NOMO-1 treated with DMSO at 0.1 percent for 48 hours (cell line): ENCODE data around the gene CENPVL3.
"Not testable (repeated sequence)": the region's sequence is repeated elsewhere in the genome, so short reads cannot be mapped to it uniquely, and the experiment has no call there.

Source experiments
- DNase-seq: peaks from one replicate; lab custom pipeline; 2025; ENCODE audit not compliant: unreplicated experiment; lab: John Stamatoyannopoulos, UW

The CENPVL3 gene

DNA sequence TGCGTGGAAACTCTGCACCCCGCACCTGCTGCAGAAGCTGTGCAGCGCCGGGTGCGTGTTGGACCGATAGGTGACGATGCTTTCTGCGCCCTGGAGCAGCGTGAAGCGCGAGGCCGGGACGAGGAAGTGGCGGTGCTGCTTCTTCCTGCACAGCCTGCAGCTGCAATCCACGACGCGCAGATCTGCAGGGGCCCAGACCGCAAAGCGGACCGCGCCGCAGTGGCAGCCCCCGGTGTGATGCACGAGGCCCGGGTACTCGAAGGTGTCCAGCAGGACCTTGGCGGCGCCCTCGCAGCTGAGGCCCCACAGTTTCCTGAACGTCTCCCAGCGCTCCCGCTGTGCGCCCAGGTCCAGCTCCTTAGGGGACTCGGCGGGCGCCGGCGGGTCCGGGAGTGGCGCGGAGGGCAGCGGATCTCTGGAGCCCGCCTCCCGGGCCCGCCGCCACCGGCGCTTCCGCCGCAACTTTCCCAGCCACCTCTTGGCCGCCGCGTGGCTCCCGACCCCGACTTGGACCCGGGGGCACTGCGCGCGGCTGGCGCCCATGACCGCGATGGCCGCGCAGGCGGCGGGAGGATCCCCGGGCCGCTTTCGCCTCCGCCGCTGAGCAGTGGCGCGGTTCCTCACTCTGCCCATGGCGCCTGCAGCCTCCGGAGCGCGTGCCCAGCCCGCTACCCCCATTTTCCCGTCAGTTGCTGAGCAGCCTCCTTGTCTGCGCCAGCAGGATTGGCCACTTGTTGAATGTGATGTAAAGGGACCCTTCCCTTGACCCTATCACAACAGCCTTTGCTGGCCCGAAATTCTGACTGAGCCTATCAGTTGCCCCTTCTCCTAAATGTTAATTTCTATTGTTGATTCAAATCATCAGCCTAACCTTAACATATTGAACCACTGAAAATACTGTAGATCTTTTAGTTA, at the start of gene CENPVL3:
CENPVL3 (minus strand) TSS at position 672 of the 915 bp plus-strand sequence; CDS start at position 633, 39 bp downstream.
- not testable (repeated sequence) for DNase-seq

- no peak for DNase-seq
These were observed 47.3 kb upstream of the CENPVL3 start for GRCh38 chrX:51665981-51666380.

DNA sequence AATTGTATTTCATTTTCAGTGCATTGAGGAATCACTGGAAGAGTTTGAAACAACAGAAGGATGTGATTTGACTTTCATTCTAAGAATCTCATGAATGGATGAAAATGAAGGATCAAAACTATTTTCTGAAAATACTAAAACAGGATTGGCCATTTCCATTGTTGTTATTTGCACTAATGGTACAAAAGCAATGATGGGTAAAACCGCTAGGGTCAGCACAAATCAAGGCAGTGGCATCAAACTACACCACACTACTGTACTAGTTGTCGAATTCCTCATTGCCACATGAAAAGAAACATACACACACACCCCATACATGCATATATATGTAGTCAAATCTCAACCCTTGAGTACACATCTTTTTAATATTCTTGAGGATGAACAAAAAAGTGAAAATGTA, 24.7 kb upstream of the CENPVL3 start:
- DNase-seq: no peak

DNA sequence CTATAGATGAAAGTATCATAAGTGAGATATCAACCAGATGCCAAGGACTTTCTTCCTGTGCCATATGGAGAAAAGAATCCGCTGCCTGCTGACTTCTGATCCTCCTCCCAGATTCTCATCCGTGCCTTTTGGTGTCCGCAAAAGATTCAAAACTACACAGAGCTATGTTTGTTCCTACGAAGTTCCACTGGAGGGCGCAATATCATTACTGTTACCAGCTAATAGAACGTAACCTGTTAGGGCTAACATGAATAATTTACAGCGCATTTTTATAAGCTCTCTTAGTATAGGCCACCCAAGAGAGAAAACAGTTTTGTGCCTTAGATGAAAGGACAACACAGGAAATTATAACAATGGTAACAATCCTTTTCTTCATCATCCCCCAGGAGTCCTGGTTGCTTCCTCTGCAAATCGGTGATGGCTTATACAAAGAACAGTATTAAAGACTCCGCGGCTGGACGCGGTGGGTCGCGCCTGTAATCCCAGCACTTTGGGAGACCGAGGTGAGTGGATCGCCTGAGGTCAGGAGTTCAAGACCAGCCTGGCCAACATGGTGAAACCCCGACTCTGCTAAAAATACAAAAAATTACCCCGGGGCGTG, 22.8 kb upstream of the CENPVL3 start:
- DNase-seq: peak; percentile 8

DNA sequence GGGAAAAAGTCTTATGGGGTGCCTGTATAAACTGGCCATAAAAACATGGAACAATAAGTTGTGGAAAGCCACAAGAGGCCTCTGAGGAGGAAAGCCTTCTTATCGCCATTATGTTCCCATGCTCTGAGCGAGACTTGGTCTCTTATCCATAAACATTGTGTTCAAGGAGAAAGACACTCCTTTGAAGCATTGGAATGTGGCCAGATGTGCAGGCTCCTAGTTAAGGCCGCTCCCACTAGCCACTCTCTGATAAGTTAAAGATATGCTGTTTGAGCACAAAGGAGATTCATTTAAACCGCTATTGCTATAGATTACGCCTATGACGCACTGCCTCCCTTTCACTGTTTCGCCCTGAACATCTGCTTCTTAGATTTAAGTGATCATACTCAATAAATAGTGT, 17.8 kb upstream of the CENPVL3 start:
- DNase-seq: not testable (repeated sequence)

GRCh38 chrX:51614353-51615012, 4.2 kb downstream of the CENPVL3 start:
- peak; percentile 28 for DNase-seq

GRCh38 chrX:51608766-51609165, 9.9 kb downstream of the CENPVL3 start:
- DNase-seq: no peak

DNA sequence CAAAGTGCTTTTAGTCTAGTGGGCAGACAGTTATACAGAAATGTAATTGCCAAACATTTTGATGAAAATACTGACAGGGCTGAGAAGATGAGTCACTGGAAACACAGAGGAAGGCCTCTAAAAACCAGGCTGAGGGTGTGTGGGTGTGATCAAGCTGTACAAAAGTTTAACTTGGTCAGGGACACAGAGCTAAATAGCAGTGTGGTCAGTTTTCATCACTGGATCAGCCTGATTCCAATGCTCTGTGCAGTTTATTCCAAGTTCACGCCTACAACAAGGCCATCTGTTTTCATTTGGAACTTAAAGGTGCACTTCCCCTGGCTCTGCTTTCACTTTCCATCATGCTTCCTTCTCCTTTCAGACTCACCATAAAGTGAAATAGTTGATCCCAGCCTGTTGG, 10.6 kb downstream of the CENPVL3 start:
- peak; percentile 70 for DNase-seq

- DNase-seq: no peak
These were observed 12.3 kb downstream of the CENPVL3 start for GRCh38 chrX:51606446-51606845.

GRCh38 chrX:51598899-51599298, 19.8 kb downstream of the CENPVL3 start:
- DNase-seq: peak; percentile 72

- DNase-seq: no peak
These were observed 46.8 kb downstream of the CENPVL3 start for GRCh38 chrX:51571874-51572273.

- DNase-seq: no peak
These were observed 49.2 kb downstream of the CENPVL3 start for GRCh38 chrX:51569561-51569960.

DNA sequence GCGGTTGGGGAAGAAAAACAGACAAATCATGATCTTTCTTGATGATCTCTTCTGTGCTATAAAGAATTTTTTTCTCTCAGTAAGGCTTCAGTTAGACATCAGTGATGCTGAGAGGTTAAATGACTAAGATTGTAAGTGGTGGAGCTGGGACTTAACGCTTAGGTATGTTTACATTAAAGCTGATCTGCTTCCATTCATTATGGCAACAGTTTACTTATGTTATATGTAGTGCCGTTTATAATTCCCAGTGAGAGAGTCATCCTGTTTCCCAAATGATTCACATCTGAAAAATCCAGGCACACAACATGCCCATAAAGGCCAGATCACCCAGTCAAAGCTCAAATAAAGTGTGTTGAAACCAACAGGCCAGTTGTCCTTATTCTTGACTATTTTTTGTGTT, 50.1 kb downstream of the CENPVL3 start:
- no peak for DNase-seq
